ENCODE data around the gene FMNL2. TPM values are rescaled to one million over a fixed set of nuclear protein-coding genes. Genes with fewer than 3 reads are reported as not detected.
A peak's percentile ranks its signal among the peaks of the same experiment; 100 is the strongest.
"Not testable (repeated sequence)": the region's sequence is repeated elsewhere in the genome, so short reads cannot be mapped to it uniquely, and the experiment has no call there.

Gene FMNL2
- total RNA-seq, 4 donors from 2014 or later = 37.7 to 60.9 (median 52.1) TPM

GRCh38 chr2:152473151-152473857, 138.3 kb downstream of the FMNL2 start:
- DNase-seq = no peak
- peaks cover 36 to 58% of the 10 kb centered on the region in 2 donors for H3K4me1 ChIP-seq
- WGBS, 2 donors = 86 to 100% methylated on average over 1 of the region's 1 CpG
- no peaks in the 10 kb centered on the region for H3K27me3 ChIP-seq
- intact Hi-C loops (cut with DNase I) = no loop called here
- no peak for TF ChIP-seq CTCF (IDR thresholded peaks at IDR 0.05)
- TF ChIP-seq POLR2A (IDR thresholded peaks at IDR 0.05) = no peak
- no peak overlapping the region for H3K4me3 ChIP-seq (replicated peaks in 1 of 3)
- H3K27ac ChIP-seq = peak overlapping the region; percentile 38 to 62 (median 50)
- H3K9me3 ChIP-seq = no peaks in the 10 kb centered on the region
- no peaks in the 10 kb centered on the region for H3K36me3 ChIP-seq

GRCh38 chr2:152474523-152474922, 139.5 kb downstream of the FMNL2 start:
- Histone ChIP-seq H3K4me1 (peaks cover 31 to 46% of the 10 kb centered on the region in 2 donors), H3K27ac (peak overlapping the region in 2 of 3 donors; percentile 50 to 62)
- WGBS, 2 donors = 90 to 91% methylated on average over 5 of the region's 5 CpGs
- H3K27me3 ChIP-seq; intact Hi-C loops (cut with DNase I); DNase-seq; H3K36me3 ChIP-seq; H3K4me3 ChIP-seq (replicated peaks in 1 of 3); H3K9me3 ChIP-seq: not testable (repeated sequence)

- DNase-seq = no peak
- Histone ChIP-seq H3K4me1 (peaks cover 26 to 37% of the 10 kb centered on the region in 2 donors), H3K4me3 (replicated peaks in 1 of 3) (no peak overlapping the region), H3K9me3 (no peaks in the 10 kb centered on the region), H3K27me3 (no peaks in the 10 kb centered on the region), H3K36me3 (no peaks in the 10 kb centered on the region), H3K27ac (no peak overlapping the region)
- TF ChIP-seq CTCF (IDR thresholded peaks at IDR 0.05) (no peak), POLR2A (IDR thresholded peaks at IDR 0.05) (no peak)
- intact Hi-C loops (cut with DNase I) = no loop called here
These were observed 141.0 kb downstream of the FMNL2 start for GRCh38 chr2:152475982-152476381.

GRCh38 chr2:152477347-152478092, 142.5 kb downstream of the FMNL2 start:
- TF ChIP-seq POLR2A (IDR thresholded peaks at IDR 0.05) (no peak), CTCF (IDR thresholded peaks at IDR 0.05) (no peak)
- Histone ChIP-seq H3K36me3 (no peaks in the 10 kb centered on the region), H3K4me1 (peaks cover 17 to 22% of the 10 kb centered on the region in 2 donors), H3K4me3 (replicated peaks in 1 of 3) (no peak overlapping the region), H3K27ac (no peak overlapping the region), H3K27me3 (no peaks in the 10 kb centered on the region), H3K9me3 (no peaks in the 10 kb centered on the region)
- 95 to 96% methylated on average over 6 of the region's 6 CpGs for WGBS, 2 donors
- intact Hi-C loops (cut with DNase I) = no loop called here
- DNase-seq = no peak

- no peaks in the 10 kb centered on the region for H3K27me3 ChIP-seq
- intact Hi-C loops (cut with DNase I) = no loop called here
- no peak overlapping the region for H3K4me3 ChIP-seq (replicated peaks in 1 of 3)
- H3K4me1 ChIP-seq = peaks cover 5 to 11% of the 10 kb centered on the region in 2 donors
- TF ChIP-seq CTCF (IDR thresholded peaks at IDR 0.05) (no peak), POLR2A (IDR thresholded peaks at IDR 0.05) (no peak)
- 93 to 97% methylated on average over 3 of the region's 3 CpGs for WGBS, 2 donors
- H3K36me3 ChIP-seq = no peaks in the 10 kb centered on the region
- no peak for DNase-seq
- H3K27ac ChIP-seq = no peak overlapping the region
- no peaks in the 10 kb centered on the region for H3K9me3 ChIP-seq
These were observed 144.3 kb downstream of the FMNL2 start for GRCh38 chr2:152479282-152479681.

Measured in thyroid gland (tissue), 4 donors.